ENCODE results near the gene GALNT2. TPM values are rescaled to one million over a fixed set of nuclear protein-coding genes. Genes with fewer than 3 reads are reported as not detected.

GALNT2 gene
- polyA plus RNA-seq, 10 donors: 59.2 to 77.0 (median 69.3) TPM

GRCh38 chr1:230070321-230071208 lies 3.5 kb downstream of the GALNT2 start:
- DNase-seq: no peak

GRCh38 chr1:230071316-230071715 lies 4.3 kb downstream of the GALNT2 start:
- no peak for DNase-seq

GRCh38 chr1:230072296-230072695 lies 5.3 kb downstream of the GALNT2 start:
- no peak for DNase-seq

GRCh38 chr1:230072866-230073265 lies 5.8 kb downstream of the GALNT2 start:
- no peak for DNase-seq

- DNase-seq: no peak
Observed at GRCh38 chr1:230073371-230074035, 6.5 kb downstream of the GALNT2 start.

- DNase-seq: no peak
Observed at GRCh38 chr1:230074270-230074669, 7.2 kb downstream of the GALNT2 start.

- no peak for DNase-seq
Observed at GRCh38 chr1:230074762-230075161, 7.7 kb downstream of the GALNT2 start.

GRCh38 chr1:230076121-230076520 lies 9.1 kb downstream of the GALNT2 start:
- no peak for DNase-seq

- DNase-seq: no peak
Observed at GRCh38 chr1:230077011-230077410, 10.0 kb downstream of the GALNT2 start.

GRCh38 chr1:230077436-230078213 lies 10.6 kb downstream of the GALNT2 start:
- no peak for DNase-seq

- no peak for DNase-seq
Observed at GRCh38 chr1:230079199-230080024, 12.4 kb downstream of the GALNT2 start.

GRCh38 chr1:230080822-230081221 lies 13.8 kb downstream of the GALNT2 start:
- DNase-seq: no peak

GRCh38 chr1:230081751-230082150 lies 14.7 kb downstream of the GALNT2 start:
- no peak for DNase-seq

GRCh38 chr1:230082211-230082610 lies 15.2 kb downstream of the GALNT2 start:
- no peak for DNase-seq

GRCh38 chr1:230083053-230083452 lies 16.0 kb downstream of the GALNT2 start:
- DNase-seq: no peak

- no peak for DNase-seq
Observed at GRCh38 chr1:230083746-230084407, 16.8 kb downstream of the GALNT2 start.

GRCh38 chr1:230084408-230085177 lies 17.6 kb downstream of the GALNT2 start:
- peak in 1 of 3 donors; percentile 93 for DNase-seq

GRCh38 chr1:230085178-230085515 lies 18.1 kb downstream of the GALNT2 start:
- no peak for DNase-seq

GRCh38 chr1:230086151-230086550 lies 19.1 kb downstream of the GALNT2 start:
- no peak for DNase-seq

GRCh38 chr1:230087028-230087716 lies 20.1 kb downstream of the GALNT2 start:
- DNase-seq: no peak
